Keratinocyte (primary cell): ENCODE results near the gene PGLYRP3.

Experiments used
- CTCF ChIP-seq, 3 experiments: IDR thresholded peaks in 1 of 3; conservative IDR thresholded peaks in 1 of 3; optimal IDR thresholded peaks in 1 of 3; 2 replicates in 2 of 3; 3 replicates in 1 of 3; pipeline versions ENCODE3 to v1.5.1; 2011; ENCODE audit warnings: low read length in 3 of 3, mild to moderate bottlenecking in 3 of 3, moderate library complexity in 2 of 3, control low read depth in 1 of 3, inconsistent platforms in 1 of 3; ENCODE audit not compliant: insufficient read depth in 2 of 3; ENCODE audit errors: extremely low read depth in 1 of 3
- EZH2 ChIP-seq: IDR thresholded peaks from one replicate; pipeline ENCODE4 v1.6.1; 2012; ENCODE audit warnings: inconsistent platforms, mild to moderate bottlenecking, low read length, moderate library complexity

GRCh38 chr1:153259387-153259786 lies 53.4 kb downstream of the PGLYRP3 start, which contains the start of gene LORICRIN:
- no peak for TF ChIP-seq EZH2
- no peak for TF ChIP-seq CTCF (optimal IDR thresholded peaks at IDR 0.05 in 1 of 3, IDR thresholded peaks at IDR 0.05 in 1 of 3, conservative IDR thresholded peaks at IDR 0.05 in 1 of 3; ENCODE audit: extremely low read depth in 1 of 3, insufficient read depth in 2 of 3, low read length in 3 of 3)
